AG08396 (cell line): Measurements from ENCODE around the gene RIMBP3C.
A peak's percentile ranks its signal among the peaks of the same experiment; 100 is the strongest.
"Not testable (repeated sequence)": the region's sequence is repeated elsewhere in the genome, so short reads cannot be mapped to it uniquely, and the experiment has no call there.

Experiments
- DNase-seq: peaks from one replicate; pipeline ENCODE4 v3.0.0; 2012; ENCODE audit warnings: low spot score, mixed read lengths

The RIMBP3C gene

GRCh38 chr22:21551361-21551760, at the start of gene RIMBP3C:
RIMBP3C (minus strand) TSS chr22:21551461; CDS start chr22:21550976, 485 bp downstream.
- DNase-seq = not testable (repeated sequence)

GRCh38 chr22:21599053-21599893, 48.0 kb upstream of the RIMBP3C start:
- no peak for DNase-seq

GRCh38 chr22:21598302-21598701, 47.0 kb upstream of the RIMBP3C start:
- no peak for DNase-seq

- DNase-seq = not testable (repeated sequence)
These were observed 45.3 kb upstream of the RIMBP3C start for GRCh38 chr22:21596356-21597135.

- no peak for DNase-seq
These were observed 43.7 kb upstream of the RIMBP3C start for GRCh38 chr22:21594865-21595452.

- DNase-seq = no peak
These were observed 42.4 kb upstream of the RIMBP3C start for GRCh38 chr22:21593406-21594232.

GRCh38 chr22:21592422-21592821, 41.2 kb upstream of the RIMBP3C start:
- no peak for DNase-seq

- DNase-seq = no peak
These were observed 40.4 kb upstream of the RIMBP3C start for GRCh38 chr22:21591695-21592094.

GRCh38 chr22:21590809-21591641, 39.8 kb upstream of the RIMBP3C start:
- no peak for DNase-seq

GRCh38 chr22:21589396-21589795, 38.1 kb upstream of the RIMBP3C start:
- DNase-seq = no peak

- DNase-seq = peak; percentile 57
These were observed 36.7 kb upstream of the RIMBP3C start for GRCh38 chr22:21587803-21588611.

GRCh38 chr22:21585389-21585788, 34.1 kb upstream of the RIMBP3C start:
- no peak for DNase-seq

- no peak for DNase-seq
These were observed 31.8 kb upstream of the RIMBP3C start for GRCh38 chr22:21582801-21583740.

- not testable (repeated sequence) for DNase-seq
These were observed 29.9 kb upstream of the RIMBP3C start for GRCh38 chr22:21581009-21581713.

- not testable (repeated sequence) for DNase-seq
These were observed 29.4 kb upstream of the RIMBP3C start for GRCh38 chr22:21580623-21581007.

GRCh38 chr22:21579474-21579851, 28.2 kb upstream of the RIMBP3C start:
- no peak for DNase-seq

- DNase-seq = no peak
These were observed 22.7 kb upstream of the RIMBP3C start for GRCh38 chr22:21573750-21574494.
